Endothelial cell of umbilical vein (primary cell): ENCODE data around the gene ARHGEF35.
"Not testable (repeated sequence)": the region's sequence is repeated elsewhere in the genome, so short reads cannot be mapped to it uniquely, and the experiment has no call there.

Experiments
- EZH2 ChIP-seq: IDR thresholded peaks from 2 replicates; pipeline ENCODE4 v1.6.1; 2012; ENCODE audit warnings: borderline replicate concordance, low read depth, mild to moderate bottlenecking, moderate library complexity, low read length, inconsistent platforms; ENCODE audit not compliant: severe bottlenecking
- JUN ChIP-seq: IDR thresholded peaks from 2 replicates; pipeline ENCODE4 v1.6.1; 2011; ENCODE audit warnings: borderline replicate concordance, low read depth; ENCODE audit not compliant: insufficient read length, insufficient read depth
- POLR2A ChIP-seq: IDR thresholded peaks from 2 replicates; pipeline ENCODE4 v1.6.1; 2012; ENCODE audit warnings: low read depth, mild to moderate bottlenecking, control low read depth, low read length
- POLR2AphosphoS5 ChIP-seq: IDR thresholded peaks from 2 replicates; pipeline ENCODE4 v1.6.1; 2012; ENCODE audit warnings: low read depth, mild to moderate bottlenecking, control low read depth, low read length, moderate library complexity; ENCODE audit not compliant: insufficient read depth
- TF ChIP-seq, protein P1 (sequence below), 2 donors: IDR thresholded peaks; 1 replicate in 1 of 2; 2 replicates in 1 of 2; pipeline ENCODE4 v1.5.1; 2011; ENCODE audit warnings: low read length in 2 of 2, mild to moderate bottlenecking in 2 of 2, moderate library complexity in 2 of 2, control low read depth in 1 of 2, inconsistent platforms in 1 of 2, low read depth in 1 of 2; ENCODE audit not compliant: insufficient read depth in 1 of 2; ENCODE audit errors: extremely low read depth in 1 of 2

DNA sequence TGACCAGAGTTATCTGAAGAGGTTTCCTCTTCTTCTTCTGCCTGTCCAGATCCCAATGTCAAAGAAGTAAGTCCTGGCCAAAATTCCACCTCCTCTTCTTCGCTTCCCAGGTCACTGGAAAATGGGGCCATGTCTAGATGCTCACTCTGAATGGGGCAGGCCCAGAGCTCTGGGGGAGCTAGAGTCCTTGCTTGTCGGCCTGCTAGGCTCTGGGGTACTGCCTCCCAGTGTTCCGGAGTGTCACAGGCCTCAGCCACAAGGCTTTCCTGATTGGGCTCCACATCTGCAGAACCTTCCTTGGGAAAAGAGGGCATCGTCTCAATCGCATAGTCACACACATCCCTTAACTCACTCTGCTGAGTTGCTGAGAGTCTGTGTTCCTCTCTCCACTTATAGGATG lies 7.8 kb downstream of the ARHGEF35 start:
- TF ChIP-seq, protein P1, sequence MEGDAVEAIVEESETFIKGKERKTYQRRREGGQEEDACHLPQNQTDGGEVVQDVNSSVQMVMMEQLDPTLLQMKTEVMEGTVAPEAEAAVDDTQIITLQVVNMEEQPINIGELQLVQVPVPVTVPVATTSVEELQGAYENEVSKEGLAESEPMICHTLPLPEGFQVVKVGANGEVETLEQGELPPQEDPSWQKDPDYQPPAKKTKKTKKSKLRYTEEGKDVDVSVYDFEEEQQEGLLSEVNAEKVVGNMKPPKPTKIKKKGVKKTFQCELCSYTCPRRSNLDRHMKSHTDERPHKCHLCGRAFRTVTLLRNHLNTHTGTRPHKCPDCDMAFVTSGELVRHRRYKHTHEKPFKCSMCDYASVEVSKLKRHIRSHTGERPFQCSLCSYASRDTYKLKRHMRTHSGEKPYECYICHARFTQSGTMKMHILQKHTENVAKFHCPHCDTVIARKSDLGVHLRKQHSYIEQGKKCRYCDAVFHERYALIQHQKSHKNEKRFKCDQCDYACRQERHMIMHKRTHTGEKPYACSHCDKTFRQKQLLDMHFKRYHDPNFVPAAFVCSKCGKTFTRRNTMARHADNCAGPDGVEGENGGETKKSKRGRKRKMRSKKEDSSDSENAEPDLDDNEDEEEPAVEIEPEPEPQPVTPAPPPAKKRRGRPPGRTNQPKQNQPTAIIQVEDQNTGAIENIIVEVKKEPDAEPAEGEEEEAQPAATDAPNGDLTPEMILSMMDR (IDR thresholded peaks at IDR 0.05; ENCODE audit: extremely low read depth in 1 of 2, insufficient read depth in 1 of 2, low read depth in 1 of 2, low read length in 2 of 2) = not testable (repeated sequence)
- TF ChIP-seq POLR2A, JUN, POLR2AphosphoS5, EZH2: not testable (repeated sequence)
